ENCODE measurements around the gene PSTPIP2.

- TF ChIP-seq CTCF (IDR thresholded peaks at IDR 0.05; ENCODE audit: insufficient read depth, low read length) = no peak
- no peak for TF ChIP-seq SPI1 (IDR thresholded peaks at IDR 0.05; ENCODE audit: borderline replicate concordance, low read depth)
- TF ChIP-seq GABPA (IDR thresholded peaks at IDR 0.05; ENCODE audit: low read depth) = no peak
- no peak for TF ChIP-seq POLR2AphosphoS5 (IDR thresholded peaks at IDR 0.05; ENCODE audit: low read depth)
- TF ChIP-seq REST (IDR thresholded peaks at IDR 0.05; ENCODE audit: insufficient replicate concordance, low read depth) = no peak
Measured at GRCh38 chr18:46046126-46046525, 25.9 kb downstream of the PSTPIP2 start.

Data from HL-60 (cell line).